Glutamatergic neuron (in vitro differentiated cells): Measurements from ENCODE around the gene NMNAT3. TPM values are rescaled to one million over a fixed set of nuclear protein-coding genes. Genes with fewer than 3 reads are reported as not detected.

Experiments used
- DNase-seq: peaks from one replicate; pipeline ENCODE4 v3.0.0; 2022
- H3K27ac Mint-ChIP-seq: one replicate; pipeline ENCODE4 v1.8.0; 2020; ENCODE audit warnings: mild to moderate bottlenecking, mixed read lengths, inconsistent platforms; ENCODE audit not compliant: unreplicated experiment
- H3K27me3 Mint-ChIP-seq: one replicate; pipeline ENCODE4 v1.8.0; 2020; ENCODE audit warnings: mild to moderate bottlenecking, moderate library complexity, mixed read lengths, inconsistent platforms; ENCODE audit not compliant: unreplicated experiment
- H3K36me3 Mint-ChIP-seq: one replicate; pipeline ENCODE4 v1.8.0; 2020; ENCODE audit warnings: mild to moderate bottlenecking, mixed read lengths, inconsistent platforms; ENCODE audit not compliant: unreplicated experiment
- H3K4me1 Mint-ChIP-seq: one replicate; pipeline ENCODE4 v1.8.0; 2020; ENCODE audit warnings: mild to moderate bottlenecking, low read depth, mixed read lengths, inconsistent platforms; ENCODE audit not compliant: unreplicated experiment
- H3K4me3 Mint-ChIP-seq: one replicate; pipeline ENCODE4 v1.8.0; 2020; ENCODE audit warnings: mild to moderate bottlenecking, mixed read lengths, inconsistent platforms; ENCODE audit not compliant: unreplicated experiment
- H3K9me3 Mint-ChIP-seq: one replicate; pipeline ENCODE4 v1.8.0; 2020; ENCODE audit warnings: mild to moderate bottlenecking, moderate library complexity, mixed read lengths, inconsistent platforms; ENCODE audit not compliant: unreplicated experiment
- total RNA-seq: library from RNA; stranded (reverse); fragmentation: NEBNext Ultra II Directional; extraction: Animal tissue kit (Norgen Biotek cat#: 25700); gene quantifications from one replicate; pipeline ENCODE4 v1.2.1, GENCODE V29; 2021; ENCODE audit not compliant: unreplicated experiment
- TF ChIP-seq, protein P1 (sequence below): fragments of 200-600 bp; sonication (generic); IDR thresholded peaks from one replicate; pipeline ENCODE4 v1.5.0; 2021; ENCODE audit not compliant: partially characterized antibody, unreplicated experiment

Gene NMNAT3
- total RNA-seq, 1 donor from 2014 or later = 0.61 TPM

DNA sequence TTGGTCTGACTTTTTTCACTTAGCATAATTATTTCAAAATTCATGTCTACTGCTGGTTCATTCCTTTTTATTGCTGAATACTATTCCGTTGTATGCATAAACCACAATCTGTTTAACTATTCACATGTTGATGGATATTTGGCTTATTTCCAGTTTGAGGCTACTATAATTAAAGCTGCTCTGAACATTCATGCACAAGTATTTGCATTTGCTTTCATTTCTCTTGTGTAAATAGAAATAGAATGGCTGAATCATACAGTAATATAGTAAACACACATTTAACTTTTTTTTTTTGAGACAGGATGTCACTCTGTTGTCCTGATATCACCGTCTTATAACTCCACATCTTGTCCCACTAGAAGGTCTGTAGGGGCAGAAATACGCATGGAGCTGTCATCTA is 57.3 kb downstream of the NMNAT3 start:
- H3K27me3 Mint-ChIP-seq = peaks cover 2% of the 10 kb centered on the region
- H3K4me1 Mint-ChIP-seq = no peaks in the 10 kb centered on the region
- H3K4me3 Mint-ChIP-seq = no peak overlapping the region
- no peak overlapping the region for H3K27ac Mint-ChIP-seq
- no peaks in the 10 kb centered on the region for H3K9me3 Mint-ChIP-seq
- TF ChIP-seq, protein P1, sequence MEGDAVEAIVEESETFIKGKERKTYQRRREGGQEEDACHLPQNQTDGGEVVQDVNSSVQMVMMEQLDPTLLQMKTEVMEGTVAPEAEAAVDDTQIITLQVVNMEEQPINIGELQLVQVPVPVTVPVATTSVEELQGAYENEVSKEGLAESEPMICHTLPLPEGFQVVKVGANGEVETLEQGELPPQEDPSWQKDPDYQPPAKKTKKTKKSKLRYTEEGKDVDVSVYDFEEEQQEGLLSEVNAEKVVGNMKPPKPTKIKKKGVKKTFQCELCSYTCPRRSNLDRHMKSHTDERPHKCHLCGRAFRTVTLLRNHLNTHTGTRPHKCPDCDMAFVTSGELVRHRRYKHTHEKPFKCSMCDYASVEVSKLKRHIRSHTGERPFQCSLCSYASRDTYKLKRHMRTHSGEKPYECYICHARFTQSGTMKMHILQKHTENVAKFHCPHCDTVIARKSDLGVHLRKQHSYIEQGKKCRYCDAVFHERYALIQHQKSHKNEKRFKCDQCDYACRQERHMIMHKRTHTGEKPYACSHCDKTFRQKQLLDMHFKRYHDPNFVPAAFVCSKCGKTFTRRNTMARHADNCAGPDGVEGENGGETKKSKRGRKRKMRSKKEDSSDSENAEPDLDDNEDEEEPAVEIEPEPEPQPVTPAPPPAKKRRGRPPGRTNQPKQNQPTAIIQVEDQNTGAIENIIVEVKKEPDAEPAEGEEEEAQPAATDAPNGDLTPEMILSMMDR = no peak
- no peaks in the 10 kb centered on the region for H3K36me3 Mint-ChIP-seq
- no peak for DNase-seq

DNA sequence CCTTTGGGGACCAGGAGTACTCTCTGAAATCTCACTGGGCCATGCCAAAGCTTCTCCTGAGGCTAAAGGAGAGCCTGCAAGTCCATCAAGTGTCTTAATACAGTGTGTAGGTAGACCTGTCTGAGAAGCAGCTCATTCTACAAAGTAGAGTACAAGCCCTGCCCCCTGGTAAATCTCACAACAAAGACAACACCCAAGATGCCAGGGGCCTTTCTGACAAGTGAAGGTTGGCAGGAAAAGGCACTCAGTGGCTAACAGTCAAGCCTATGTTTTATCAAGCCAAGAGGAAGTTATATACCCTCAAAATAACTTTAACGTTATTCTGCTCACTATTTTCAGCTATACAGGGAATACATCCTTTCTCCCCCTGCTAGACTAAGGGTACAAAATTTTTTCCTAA is 58.3 kb downstream of the NMNAT3 start:
- TF ChIP-seq, protein P1 = no peak
- Mint-ChIP-seq H3K9me3 (no peaks in the 10 kb centered on the region), H3K4me1 (no peaks in the 10 kb centered on the region), H3K4me3 (no peak overlapping the region), H3K27me3 (peaks cover 2% of the 10 kb centered on the region), H3K27ac (no peak overlapping the region), H3K36me3 (no peaks in the 10 kb centered on the region)
- no peak for DNase-seq

DNA sequence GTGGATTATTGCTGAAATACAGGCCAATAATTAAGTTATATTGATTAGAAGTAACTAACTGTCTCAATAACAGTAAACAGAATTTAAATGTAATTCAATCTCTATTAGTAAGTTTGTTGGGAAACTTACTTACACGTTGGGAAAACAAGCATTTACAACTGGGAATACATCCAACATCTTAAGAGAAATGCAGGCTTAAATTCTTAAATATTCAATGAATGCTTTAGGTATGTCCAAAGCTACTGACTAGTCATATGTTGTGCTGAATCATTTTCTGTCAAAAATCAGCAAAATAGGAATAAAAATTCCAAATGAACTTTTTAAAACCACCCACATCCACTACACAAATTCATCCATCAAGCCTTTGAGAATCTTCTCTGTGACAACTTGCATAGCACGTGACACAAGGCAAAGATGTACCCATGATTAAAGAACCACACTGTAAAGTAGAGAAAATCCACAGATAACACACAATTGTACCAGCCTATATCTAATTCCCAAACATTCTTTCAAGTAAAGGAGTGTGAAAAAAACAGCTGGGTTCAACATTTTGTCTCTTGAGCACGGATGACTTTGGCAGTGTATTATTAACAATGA is 60.0 kb downstream of the NMNAT3 start:
- TF ChIP-seq, protein P1 = no peak
- no peaks in the 10 kb centered on the region for H3K36me3 Mint-ChIP-seq
- no peaks in the 10 kb centered on the region for H3K9me3 Mint-ChIP-seq
- H3K27me3 Mint-ChIP-seq = peaks cover 2% of the 10 kb centered on the region
- H3K4me1 Mint-ChIP-seq = no peaks in the 10 kb centered on the region
- H3K27ac Mint-ChIP-seq = no peak overlapping the region
- no peak overlapping the region for H3K4me3 Mint-ChIP-seq
- no peak for DNase-seq

DNA sequence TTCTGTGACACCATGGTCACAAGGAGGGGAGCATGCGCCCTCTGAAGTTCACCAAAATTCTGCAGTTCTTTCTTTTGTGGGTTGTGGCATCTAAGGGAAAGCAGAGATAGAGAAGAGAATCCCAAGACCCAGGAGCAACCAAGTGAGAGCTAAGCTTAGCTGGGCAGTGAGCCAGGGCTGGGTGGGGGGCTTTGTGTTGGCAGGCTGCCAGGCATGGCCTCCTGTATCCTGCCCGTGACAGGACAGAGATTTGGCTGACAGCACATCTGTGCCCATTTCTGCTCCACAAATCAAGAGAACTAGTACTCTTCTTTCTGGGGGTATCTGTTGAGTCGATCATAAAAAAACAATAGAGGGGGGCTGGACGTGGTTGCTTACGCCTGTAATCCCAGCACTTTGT is 66.2 kb downstream of the NMNAT3 start:
- Mint-ChIP-seq H3K36me3 (no peaks in the 10 kb centered on the region), H3K4me1 (no peaks in the 10 kb centered on the region), H3K27ac (no peak overlapping the region), H3K4me3 (no peak overlapping the region), H3K9me3 (no peaks in the 10 kb centered on the region), H3K27me3 (peaks cover 2% of the 10 kb centered on the region)
- TF ChIP-seq, protein P1 = no peak
- no peak for DNase-seq

DNA sequence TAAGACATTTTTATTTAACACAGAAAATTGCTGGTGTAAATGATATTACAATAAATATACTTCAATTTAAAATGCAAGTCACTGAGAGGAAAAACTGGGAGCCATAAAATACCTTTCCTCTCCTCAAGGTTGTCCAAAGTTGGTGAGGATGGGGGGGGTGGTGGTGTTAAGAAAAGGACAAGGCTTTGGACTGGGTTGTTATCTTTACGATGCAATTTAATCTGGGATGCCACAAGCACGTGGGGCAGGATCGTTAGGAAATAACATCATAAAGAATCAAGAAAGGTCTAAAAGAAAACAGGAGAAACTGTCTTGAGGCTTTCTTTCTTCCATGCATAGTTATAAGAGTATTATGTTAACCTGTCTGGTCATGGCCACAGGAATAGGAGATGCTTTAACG is 66.9 kb downstream of the NMNAT3 start:
- H3K27me3 Mint-ChIP-seq = peaks cover 2% of the 10 kb centered on the region
- TF ChIP-seq, protein P1 = no peak
- H3K36me3 Mint-ChIP-seq = no peaks in the 10 kb centered on the region
- no peak overlapping the region for H3K4me3 Mint-ChIP-seq
- H3K4me1 Mint-ChIP-seq = no peaks in the 10 kb centered on the region
- H3K9me3 Mint-ChIP-seq = no peaks in the 10 kb centered on the region
- DNase-seq = no peak
- H3K27ac Mint-ChIP-seq = no peak overlapping the region
